ENCODE data around the gene PRPH.
"Not testable (repeated sequence)": the region's sequence is repeated elsewhere in the genome, so short reads cannot be mapped to it uniquely, and the experiment has no call there.

Gene PRPH

DNA sequence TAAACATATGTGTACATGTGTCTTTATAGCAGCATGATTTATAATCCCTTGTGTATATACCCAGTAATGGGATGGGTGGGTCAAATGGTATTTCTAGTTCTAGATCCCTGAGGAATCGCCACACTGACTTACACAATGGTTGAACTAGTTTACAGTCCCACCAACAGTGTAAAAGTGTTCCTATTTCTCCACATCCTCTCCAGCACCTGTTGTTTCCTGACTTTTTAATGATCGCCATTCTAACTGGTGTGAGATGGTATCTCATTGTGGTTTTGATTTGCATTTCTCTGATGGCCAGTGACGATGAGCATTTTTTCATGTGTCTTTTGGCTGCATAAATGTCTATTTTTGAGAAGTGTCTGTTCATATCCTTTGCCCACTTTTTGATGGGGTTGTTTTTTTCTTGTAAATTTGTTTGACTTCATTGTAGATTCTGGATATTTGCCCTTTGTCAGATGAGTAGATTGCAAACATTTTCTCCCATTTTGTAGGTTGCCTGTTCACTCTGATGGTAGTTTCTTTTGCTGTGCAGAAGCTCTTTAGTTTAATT, 15.6 kb downstream of the PRPH start:
- not testable (repeated sequence) for H3K4me1 ChIP-seq (ENCODE audit: control insufficient read depth, insufficient read depth, low read length); H3K9me3 ChIP-seq (ENCODE audit: control insufficient read depth, low read length); H3K36me3 ChIP-seq (ENCODE audit: control insufficient read depth, insufficient read depth, low read length, severe bottlenecking); H3K9ac ChIP-seq (ENCODE audit: low read length); H3K4me3 ChIP-seq (ENCODE audit: low read length); DNase-seq (ENCODE audit: low read depth); H3K27me3 ChIP-seq (replicated peaks; ENCODE audit: control insufficient read depth, insufficient read depth, low read length)

DNA sequence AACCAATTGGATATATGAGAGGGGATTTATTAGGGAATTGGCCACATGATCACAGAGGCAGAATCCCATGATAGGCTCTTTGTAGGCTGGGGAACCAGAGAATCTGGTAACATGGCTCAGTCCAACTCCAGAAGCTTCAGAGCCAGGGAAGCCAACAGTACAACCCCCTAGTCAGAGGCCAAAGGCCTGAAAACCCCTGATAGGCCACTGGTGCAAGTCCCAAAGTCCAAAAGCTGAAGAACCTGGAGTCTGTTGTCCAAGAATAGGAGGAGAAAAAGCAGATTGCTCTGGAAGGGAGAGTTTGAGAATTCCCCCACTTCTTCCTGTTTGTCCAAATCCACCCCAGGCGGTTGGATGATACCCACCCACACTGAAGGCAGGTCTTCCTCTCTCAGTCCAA, 19.9 kb downstream of the PRPH start:
- DNase-seq (ENCODE audit: low read depth): no peak
- Histone ChIP-seq H3K4me1 (ENCODE audit: control insufficient read depth, insufficient read depth, low read length) (no peaks in the 10 kb centered on the region), H3K4me3 (ENCODE audit: low read length) (no peak overlapping the region), H3K27me3 (replicated peaks; ENCODE audit: control insufficient read depth, insufficient read depth, low read length) (no peaks in the 10 kb centered on the region), H3K9ac (ENCODE audit: low read length) (no peak overlapping the region), H3K36me3 (ENCODE audit: control insufficient read depth, insufficient read depth, low read length, severe bottlenecking) (no peaks in the 10 kb centered on the region), H3K9me3 (ENCODE audit: control insufficient read depth, low read length) (no peaks in the 10 kb centered on the region)

DNA sequence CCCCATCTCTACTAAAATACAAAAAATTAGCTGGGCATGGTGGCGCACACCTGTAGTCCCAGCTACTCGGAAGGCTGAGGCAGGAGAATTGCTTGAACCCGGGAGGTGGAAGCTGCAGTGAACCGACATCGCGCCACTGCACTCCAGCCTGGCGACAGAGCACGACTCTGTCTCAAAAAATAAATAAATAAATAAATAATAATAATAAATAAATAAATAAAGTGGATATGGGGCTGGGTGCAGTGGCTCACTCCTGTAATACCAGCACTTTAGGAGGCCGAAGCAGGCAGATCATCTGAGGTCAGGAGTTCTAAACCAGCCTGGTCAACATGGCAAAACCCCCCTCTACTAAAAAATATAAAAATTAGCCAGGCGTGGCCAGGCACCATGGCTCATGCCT, 22.2 kb downstream of the PRPH start:
- H3K27me3 ChIP-seq (replicated peaks; ENCODE audit: control insufficient read depth, insufficient read depth, low read length); H3K9ac ChIP-seq (ENCODE audit: low read length); H3K36me3 ChIP-seq (ENCODE audit: control insufficient read depth, insufficient read depth, low read length, severe bottlenecking); H3K9me3 ChIP-seq (ENCODE audit: control insufficient read depth, low read length); DNase-seq (ENCODE audit: low read depth); H3K4me1 ChIP-seq (ENCODE audit: control insufficient read depth, insufficient read depth, low read length); H3K4me3 ChIP-seq (ENCODE audit: low read length): not testable (repeated sequence)

DNA sequence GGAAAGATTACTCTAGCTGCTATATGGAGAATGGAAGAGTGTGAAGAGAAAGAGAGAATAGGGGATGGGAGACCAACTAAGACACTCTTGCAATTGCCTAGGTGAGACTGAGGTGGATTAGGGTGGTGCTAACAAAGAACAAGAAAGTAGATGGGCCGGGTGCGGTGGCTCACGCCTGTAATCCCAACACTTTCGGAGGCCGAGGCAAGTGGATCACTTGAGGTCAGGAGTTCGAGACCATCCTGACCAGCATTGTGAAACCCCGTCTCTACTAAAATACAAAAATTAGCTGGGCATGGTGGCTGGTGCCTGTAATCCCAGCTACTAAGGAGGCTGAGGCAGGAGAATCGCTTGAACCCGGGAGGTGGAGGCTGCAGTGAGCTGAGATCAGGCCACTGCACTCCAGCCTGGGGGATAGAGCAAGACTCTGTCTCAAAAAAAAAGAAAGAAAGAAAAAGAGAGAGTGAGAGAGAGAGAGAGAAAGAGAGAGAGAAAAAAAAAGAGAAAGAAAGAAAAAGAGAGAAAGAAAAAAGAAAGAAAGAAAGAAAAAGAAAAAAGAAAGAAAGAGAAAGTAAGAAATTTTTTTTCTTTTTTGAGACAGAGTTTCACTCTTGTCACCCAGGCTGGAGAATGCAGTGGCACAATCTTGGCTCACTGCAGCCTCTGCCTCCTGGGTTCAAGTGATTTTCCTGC, 25.6 kb downstream of the PRPH start:
- not testable (repeated sequence) for H3K4me3 ChIP-seq (ENCODE audit: low read length); H3K9me3 ChIP-seq (ENCODE audit: control insufficient read depth, low read length); H3K27me3 ChIP-seq (replicated peaks; ENCODE audit: control insufficient read depth, insufficient read depth, low read length); DNase-seq (ENCODE audit: low read depth); H3K36me3 ChIP-seq (ENCODE audit: control insufficient read depth, insufficient read depth, low read length, severe bottlenecking); H3K4me1 ChIP-seq (ENCODE audit: control insufficient read depth, insufficient read depth, low read length); H3K9ac ChIP-seq (ENCODE audit: low read length)

DNA sequence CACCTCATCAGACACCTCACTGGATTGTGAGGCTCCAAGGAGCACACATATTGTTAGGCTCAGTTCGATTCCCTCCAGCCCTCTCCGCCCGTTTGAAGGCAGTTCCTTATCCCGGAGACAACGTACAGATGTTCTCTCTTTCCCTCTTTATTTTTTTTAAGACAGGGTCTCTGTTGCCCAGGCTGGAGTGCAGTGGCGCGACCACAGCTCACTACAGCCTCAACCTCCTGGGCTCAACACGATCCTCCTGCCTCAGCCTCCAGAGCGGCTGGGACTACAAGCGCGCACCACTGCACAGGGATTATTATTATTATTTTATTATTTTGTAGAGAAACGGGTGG, 27.4 kb downstream of the PRPH start:
- Histone ChIP-seq H3K36me3 (ENCODE audit: control insufficient read depth, insufficient read depth, low read length, severe bottlenecking) (no peaks in the 10 kb centered on the region), H3K27me3 (replicated peaks; ENCODE audit: control insufficient read depth, insufficient read depth, low read length) (no peaks in the 10 kb centered on the region), H3K4me1 (ENCODE audit: control insufficient read depth, insufficient read depth, low read length) (peaks cover 10% of the 10 kb centered on the region), H3K4me3 (ENCODE audit: low read length) (peak overlapping the region; percentile 89), H3K9ac (ENCODE audit: low read length) (peak overlapping the region; percentile 88), H3K9me3 (ENCODE audit: control insufficient read depth, low read length) (no peaks in the 10 kb centered on the region)
- no peak for DNase-seq (ENCODE audit: low read depth)

DNA sequence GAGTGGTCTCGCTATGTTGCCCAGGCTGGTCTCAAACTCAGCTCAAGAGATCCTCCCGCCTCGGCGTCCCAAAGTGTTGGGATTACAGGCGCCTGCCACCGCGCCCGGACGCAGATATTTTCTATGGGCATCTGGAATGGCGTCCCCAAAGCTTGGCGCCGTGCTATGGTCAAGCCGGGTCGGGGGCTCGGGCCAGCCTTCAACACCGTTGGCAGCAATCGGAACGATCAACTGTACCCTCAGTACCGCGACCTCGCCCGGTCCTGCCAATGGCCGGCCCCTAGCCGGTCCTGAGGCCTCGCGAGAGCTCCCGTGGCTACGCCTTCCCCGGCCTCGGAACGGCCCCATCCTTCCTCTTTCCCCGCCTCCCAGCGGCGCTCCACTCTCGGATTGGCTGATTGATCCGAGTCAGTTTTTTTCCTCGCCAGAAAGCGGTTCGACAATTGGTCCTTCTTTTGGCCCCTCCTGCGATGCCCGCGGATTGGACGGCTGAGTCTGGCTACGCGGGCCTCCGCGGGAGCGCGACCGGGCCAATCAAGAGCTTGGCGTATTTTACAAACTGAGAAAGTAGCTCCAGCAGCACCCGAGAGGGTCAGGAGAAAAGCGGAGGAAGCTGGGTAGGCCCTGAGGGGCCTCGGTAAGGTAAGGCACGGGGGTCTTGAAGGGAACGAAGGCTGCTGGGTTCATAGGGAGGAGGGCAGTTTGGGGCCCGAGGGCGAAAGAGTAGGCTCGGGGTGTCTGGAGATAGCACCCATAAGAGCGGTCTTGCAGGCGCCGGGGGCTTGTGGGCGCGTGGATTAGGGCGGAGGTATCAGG, 28.0 kb downstream of the PRPH start, which contains the start of gene TROAP:
TROAP (plus strand) TSS at position 548 of the 816 bp plus-strand sequence. CDS start 354 bp downstream, outside the sequence.
- Histone ChIP-seq H3K4me3 (ENCODE audit: low read length) (peak within 1 kb of the TSS; percentile 89), H3K4me1 (ENCODE audit: control insufficient read depth, insufficient read depth, low read length) (peaks cover 10% of the 10 kb centered on the region), H3K36me3 (ENCODE audit: control insufficient read depth, insufficient read depth, low read length, severe bottlenecking) (no peaks in the 10 kb centered on the region), H3K9ac (ENCODE audit: low read length) (peak within 1 kb of the TSS; percentile 88), H3K27me3 (replicated peaks; ENCODE audit: control insufficient read depth, insufficient read depth, low read length) (no peaks in the 10 kb centered on the region), H3K9me3 (ENCODE audit: control insufficient read depth, low read length) (no peaks in the 10 kb centered on the region)
- DNase-seq (ENCODE audit: low read depth): peak; percentile 100

DNA sequence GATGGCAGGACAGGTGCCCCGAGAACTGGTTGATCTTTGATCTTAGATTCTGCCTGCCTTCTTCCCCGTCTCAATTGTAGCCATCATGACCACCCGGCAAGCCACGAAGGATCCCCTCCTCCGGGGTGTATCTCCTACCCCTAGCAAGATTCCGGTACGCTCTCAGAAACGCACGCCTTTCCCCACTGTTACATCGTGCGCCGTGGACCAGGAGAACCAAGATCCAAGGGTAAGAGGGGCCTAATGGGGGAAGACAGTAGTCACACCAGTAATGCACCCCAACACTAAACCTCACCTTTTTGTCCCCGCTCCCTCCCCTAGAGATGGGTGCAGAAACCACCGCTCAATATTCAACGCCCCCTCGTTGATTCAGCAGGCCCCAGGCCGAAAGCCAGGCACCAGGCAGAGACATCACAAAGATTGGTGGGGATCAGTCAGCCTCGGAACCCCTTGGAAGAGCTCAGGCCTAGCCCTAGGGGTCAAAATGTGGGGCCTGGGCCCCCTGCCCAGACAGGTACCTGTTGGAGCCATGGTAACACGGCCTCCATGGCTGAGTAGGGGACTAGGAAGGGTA, 28.7 kb downstream of the PRPH start:
- no peak for DNase-seq (ENCODE audit: low read depth)
- H3K4me1 ChIP-seq (ENCODE audit: control insufficient read depth, insufficient read depth, low read length): peaks cover 10% of the 10 kb centered on the region
- peak overlapping the region; percentile 89 for H3K4me3 ChIP-seq (ENCODE audit: low read length)
- no peaks in the 10 kb centered on the region for H3K27me3 ChIP-seq (replicated peaks; ENCODE audit: control insufficient read depth, insufficient read depth, low read length)
- H3K9me3 ChIP-seq (ENCODE audit: control insufficient read depth, low read length): no peaks in the 10 kb centered on the region
- no peaks in the 10 kb centered on the region for H3K36me3 ChIP-seq (ENCODE audit: control insufficient read depth, insufficient read depth, low read length, severe bottlenecking)
- peak overlapping the region; percentile 58 for H3K9ac ChIP-seq (ENCODE audit: low read length)

DNA sequence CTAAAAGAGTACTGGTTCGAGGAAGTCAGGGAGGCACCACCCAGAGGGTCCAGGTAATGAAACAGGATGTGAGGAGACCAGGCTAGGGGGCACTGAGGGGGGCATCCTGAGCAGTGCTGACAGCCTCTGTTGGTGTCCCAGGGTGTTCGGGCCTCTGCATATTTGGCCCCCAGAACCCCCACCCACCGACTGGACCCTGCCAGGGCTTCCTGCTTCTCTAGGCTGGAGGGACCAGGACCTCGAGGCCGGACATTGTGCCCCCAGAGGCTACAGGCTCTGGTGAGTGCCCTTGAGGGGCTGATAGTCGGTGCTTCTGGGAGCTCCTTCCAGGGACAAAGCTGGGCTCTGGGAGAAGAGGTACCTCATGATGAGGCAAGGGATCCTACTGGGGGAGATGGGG, 30.7 kb downstream of the PRPH start:
- H3K4me1 ChIP-seq (ENCODE audit: control insufficient read depth, insufficient read depth, low read length): peaks cover 10% of the 10 kb centered on the region
- H3K4me3 ChIP-seq (ENCODE audit: low read length): no peak overlapping the region
- no peaks in the 10 kb centered on the region for H3K9me3 ChIP-seq (ENCODE audit: control insufficient read depth, low read length)
- no peak for DNase-seq (ENCODE audit: low read depth)
- H3K27me3 ChIP-seq (replicated peaks; ENCODE audit: control insufficient read depth, insufficient read depth, low read length): no peaks in the 10 kb centered on the region
- H3K9ac ChIP-seq (ENCODE audit: low read length): no peak overlapping the region
- no peaks in the 10 kb centered on the region for H3K36me3 ChIP-seq (ENCODE audit: control insufficient read depth, insufficient read depth, low read length, severe bottlenecking)

DNA sequence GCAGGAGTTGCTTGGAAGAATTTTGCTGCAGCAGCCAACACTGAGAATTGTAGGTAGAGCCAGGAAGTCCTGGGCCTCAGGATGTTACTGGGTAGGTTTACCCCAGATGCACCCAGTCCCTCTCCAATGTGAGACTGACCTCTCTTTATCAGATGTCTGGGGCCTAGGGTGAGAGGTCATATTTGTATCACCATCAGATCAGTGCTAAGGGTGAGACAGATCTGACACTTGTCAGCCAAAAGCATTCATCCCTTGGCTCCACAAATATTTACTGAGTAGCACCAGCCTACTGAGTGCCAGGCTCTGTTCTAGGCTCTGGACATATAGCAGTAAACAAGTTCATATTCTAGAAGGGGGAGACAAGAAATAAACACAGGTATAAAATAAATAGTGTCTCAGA, 32.4 kb downstream of the PRPH start:
- H3K9ac ChIP-seq (ENCODE audit: low read length): no peak overlapping the region
- H3K4me1 ChIP-seq (ENCODE audit: control insufficient read depth, insufficient read depth, low read length): peaks cover 12% of the 10 kb centered on the region
- no peak overlapping the region for H3K4me3 ChIP-seq (ENCODE audit: low read length)
- H3K9me3 ChIP-seq (ENCODE audit: control insufficient read depth, low read length): no peaks in the 10 kb centered on the region
- no peak for DNase-seq (ENCODE audit: low read depth)
- peaks cover 7% of the 10 kb centered on the region for H3K27me3 ChIP-seq (replicated peaks; ENCODE audit: control insufficient read depth, insufficient read depth, low read length)
- H3K36me3 ChIP-seq (ENCODE audit: control insufficient read depth, insufficient read depth, low read length, severe bottlenecking): no peaks in the 10 kb centered on the region

DNA sequence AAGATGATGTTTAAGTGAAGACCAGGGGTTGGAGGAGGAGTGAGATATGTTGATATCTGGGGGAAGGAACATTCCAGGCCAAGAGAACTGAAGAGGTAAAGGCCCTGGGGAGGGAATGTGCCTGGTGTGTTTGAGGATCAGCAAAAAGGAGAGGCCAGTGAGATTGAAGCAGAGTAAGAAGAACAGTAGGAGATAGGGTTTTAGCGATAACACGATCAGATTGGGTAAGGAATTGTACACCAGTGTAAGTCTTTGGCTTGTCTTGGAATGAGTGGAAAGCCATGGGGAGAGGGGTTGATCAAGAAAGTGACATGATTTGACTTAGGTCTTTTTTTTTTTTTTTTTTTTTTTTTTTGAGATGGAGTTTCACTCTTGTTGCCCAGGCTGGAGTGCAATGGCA, 32.9 kb downstream of the PRPH start:
- Histone ChIP-seq H3K9ac (ENCODE audit: low read length) (no peak overlapping the region), H3K4me3 (ENCODE audit: low read length) (no peak overlapping the region), H3K36me3 (ENCODE audit: control insufficient read depth, insufficient read depth, low read length, severe bottlenecking) (no peaks in the 10 kb centered on the region), H3K9me3 (ENCODE audit: control insufficient read depth, low read length) (no peaks in the 10 kb centered on the region), H3K27me3 (replicated peaks; ENCODE audit: control insufficient read depth, insufficient read depth, low read length) (peaks cover 7% of the 10 kb centered on the region), H3K4me1 (ENCODE audit: control insufficient read depth, insufficient read depth, low read length) (peaks cover 11% of the 10 kb centered on the region)
- DNase-seq (ENCODE audit: low read depth): no peak

DNA sequence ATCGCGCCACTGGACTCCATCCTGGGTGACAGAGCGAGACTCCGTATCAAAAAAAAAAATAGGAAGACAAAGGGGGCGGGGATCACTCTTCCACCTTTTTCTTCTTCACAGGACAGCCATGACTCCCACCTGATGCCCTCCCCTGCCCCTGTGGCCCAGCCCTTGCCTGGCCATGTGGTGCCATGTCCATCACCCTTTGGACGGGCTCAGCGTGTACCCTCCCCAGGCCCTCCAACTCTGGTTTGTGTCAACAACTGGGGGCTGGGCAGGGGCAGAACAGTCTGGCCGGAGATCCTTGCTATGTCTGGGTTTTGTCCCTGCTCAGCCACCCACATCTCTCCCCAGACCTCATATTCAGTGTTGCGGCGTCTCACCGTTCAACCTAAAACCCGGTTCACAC, 33.9 kb downstream of the PRPH start:
- no peaks in the 10 kb centered on the region for H3K36me3 ChIP-seq (ENCODE audit: control insufficient read depth, insufficient read depth, low read length, severe bottlenecking)
- H3K9ac ChIP-seq (ENCODE audit: low read length): no peak overlapping the region
- H3K4me1 ChIP-seq (ENCODE audit: control insufficient read depth, insufficient read depth, low read length): peaks cover 6% of the 10 kb centered on the region
- no peak for DNase-seq (ENCODE audit: low read depth)
- no peaks in the 10 kb centered on the region for H3K9me3 ChIP-seq (ENCODE audit: control insufficient read depth, low read length)
- H3K27me3 ChIP-seq (replicated peaks; ENCODE audit: control insufficient read depth, insufficient read depth, low read length): peaks cover 7% of the 10 kb centered on the region
- no peak overlapping the region for H3K4me3 ChIP-seq (ENCODE audit: low read length)
